GM12878 (cell line): ENCODE results near the gene RPP40. TPM values are rescaled to one million over a fixed set of nuclear protein-coding genes. Genes with fewer than 3 reads are reported as not detected.

Source experiments
- ATAC-seq: fragments of 200-7000 bp; cut with Tn5 transposase; 3 replicates; pipeline ENCODE4 v1.9.1; 2020; ENCODE audit warnings: mild to moderate bottlenecking, moderate library complexity
- BruUV-seq: library from RNA; stranded (reverse); fragments of 400-500 nt; replicated peaks from 2 replicates; lab custom pipeline; 2021; lab: Mats Ljungman, UMichigan
- CTCF ChIA-PET: fragments of 300-600 bp; sonication (Branson Sonifier 250); formaldehyde crosslinking; extraction: SDS; loops from one replicate; lab custom pipeline; 2021; ENCODE audit warnings: inconsistent platforms; lab: Yijun Ruan, JAX
- POLR2A ChIA-PET: fragments of 350-600 bp; formaldehyde crosslinking; extraction: SDS; loops from one replicate; lab custom pipeline; 2021; ENCODE audit warnings: inconsistent platforms; lab: Charles Lee
- RAD21 ChIA-PET: fragments of 300-600 bp; sonication (Branson Sonifier 250); formaldehyde crosslinking; loops from one replicate; lab custom pipeline; 2023; ENCODE audit warnings: antibody characterized with exemption; ENCODE audit not compliant: unreplicated experiment; lab: Charles Lee
- SMC1A ChIA-PET: fragments of 300-600 bp; sonication (Branson Sonifier 250); formaldehyde crosslinking; loops from one replicate; lab custom pipeline; 2023; ENCODE audit not compliant: unreplicated experiment, uncharacterized antibody; lab: Charles Lee
- DNase-seq: peaks from one replicate; pipeline ENCODE4 v3.0.0-alpha.2; 2011; ENCODE audit warnings: low read depth, low spot score
- FAIRE-seq: peaks from 3 replicates; lab custom pipeline; 2011; peaks lifted over from hg19 to GRCh38; lab: Jason Lieb, UNC
- H2AFZ ChIP-seq: 2 replicates; pipeline ENCODE4 v1.6.0; 2011; ENCODE audit warnings: low read depth, low read length, control low read depth; ENCODE audit not compliant: control insufficient read depth
- H3K27ac ChIP-seq: 2 replicates; pipeline ENCODE4 v1.5.1; 2011; ENCODE audit warnings: control low read depth; ENCODE audit not compliant: control insufficient read depth, insufficient read depth
- H3K27me3 ChIP-seq, 2 experiments: replicated peaks in 1 of 2; 2 replicates each; pipeline versions ENCODE4 v1.6.0 to v1.6.1; 2011; ENCODE audit warnings: low read length in 1 of 2; ENCODE audit not compliant: control insufficient read depth in 2 of 2, insufficient read depth in 2 of 2
- H3K36me3 ChIP-seq, 2 experiments: 2 replicates each; pipeline ENCODE4 v1.5.1; 2011; ENCODE audit warnings: low read length in 1 of 2; ENCODE audit not compliant: control insufficient read depth in 2 of 2, insufficient read depth in 2 of 2
- H3K4me1 ChIP-seq: 2 replicates; pipeline ENCODE4 v1.6.1; 2011; ENCODE audit warnings: mild to moderate bottlenecking, low read length, moderate library complexity, mixed read lengths; ENCODE audit not compliant: control insufficient read depth, insufficient read depth
- H3K4me2 ChIP-seq: 2 replicates; pipeline ENCODE4 v1.6.0; 2011; ENCODE audit warnings: control low read depth; ENCODE audit not compliant: control insufficient read depth, insufficient read depth
- H3K4me3 ChIP-seq: fragments of 200-600 bp; sonication (generic); 2 replicates; pipeline ENCODE4 v1.5.1; 2016
- H3K79me2 ChIP-seq: 2 replicates; pipeline ENCODE4 v1.6.0; 2011; ENCODE audit warnings: low read length; ENCODE audit not compliant: control insufficient read depth, insufficient read depth
- H3K9ac ChIP-seq: 2 replicates; pipeline ENCODE4 v1.8.0; 2011; ENCODE audit warnings: low read length, control low read depth, mixed read lengths; ENCODE audit not compliant: control insufficient read depth, insufficient read depth
- H3K9me3 ChIP-seq: replicated peaks from 3 replicates; pipeline ENCODE4 v1.5.1; 2011; ENCODE audit warnings: mild to moderate bottlenecking, low read length; ENCODE audit not compliant: control insufficient read depth, insufficient read depth
- H4K20me1 ChIP-seq: 2 replicates; pipeline ENCODE4 v1.6.0; 2011; ENCODE audit not compliant: control insufficient read depth, insufficient read depth
- ASH2L ChIP-seq: fragments of 300-600, 200-600 bp; sonication (generic); IDR thresholded peaks from 2 replicates; pipeline ENCODE4 v1.6.1; 2017; ENCODE audit warnings: low read depth, mild to moderate bottlenecking, borderline replicate concordance
- BCL3 ChIP-seq: IDR thresholded peaks from 2 replicates; pipeline ENCODE4 v1.6.1; 2011; ENCODE audit warnings: borderline replicate concordance, low read depth, mild to moderate bottlenecking, moderate library complexity, low read length; ENCODE audit not compliant: insufficient read depth, poor library complexity, severe bottlenecking
- MTA2 ChIP-seq: fragments of 450-650 bp; IDR thresholded peaks from 2 replicates; pipeline ENCODE4 v1.6.1; 2016; ENCODE audit warnings: low read depth, mild to moderate bottlenecking, moderate library complexity
- SP1 ChIP-seq: IDR thresholded peaks from one replicate; pipeline ENCODE4 v1.6.1; 2011; ENCODE audit warnings: low read depth, low read length
- SUPT20H ChIP-seq: IDR thresholded peaks from 2 replicates; pipeline ENCODE4 v1.6.1; 2011; ENCODE audit warnings: low read depth, mild to moderate bottlenecking, low read length, moderate library complexity, borderline replicate concordance; ENCODE audit not compliant: control insufficient read depth
- TARDBP ChIP-seq: IDR thresholded peaks from 2 replicates; pipeline ENCODE4 v1.6.1; 2016; ENCODE audit warnings: borderline replicate concordance
- ZBED1 ChIP-seq: IDR thresholded peaks from 2 replicates; pipeline ENCODE4 v1.6.1; 2016; ENCODE audit warnings: borderline replicate concordance
- ZBTB40 ChIP-seq: fragments of 450-650 bp; IDR thresholded peaks from 2 replicates; pipeline ENCODE4 v1.6.1; 2016; ENCODE audit warnings: mild to moderate bottlenecking, moderate library complexity, borderline replicate concordance
- WGBS: methylation state at CpG from one replicate; pipeline ENCODE4 v1.1.6; 2016; ENCODE audit warnings: low lambda C conversion rate; ENCODE audit not compliant: insufficient replicate concordance, insufficient coverage; ENCODE audit errors: missing lambda C conversion rate; 5-methylcytosine and 5-hydroxymethylcytosine counted together
- in situ Hi-C: fragments of 300-500 bp; cut with MboI; formaldehyde crosslinking; loops from 9 replicates; pipeline ENCODE4 v1.14.3; 2018; ENCODE audit warnings: mixed read lengths
- intact Hi-C: fragments of 100-400 bp; cut with micrococcal nuclease; formaldehyde crosslinking; loops from one replicate; pipeline ENCODE4 v1.14.2; 2022; ENCODE audit not compliant: unreplicated experiment
- polyA plus RNA-seq, 11 experiments: library from polyadenylated mRNA; depleted of rRNA in 4 of 11; unstranded in 6 of 11; stranded (reverse) in 5 of 11; fragments of >200 nt; fragmentation: Nextera tagmentation in 4 of 11; fragmentation: Illumina TruSeq in 1 of 11; extraction: Ambion mirVana in 4 of 11; extraction: Trizol in 1 of 11; gene quantifications; 1 replicate in 1 of 11; 2 replicates in 10 of 11; pipeline versions ENCODE4 v1.2.1 to v1.2.3, GENCODE V29; 2011 to 2016; ENCODE audit warnings: inconsistent platforms in 2 of 11, missing spikeins in 2 of 11, low read depth in 1 of 11
- total RNA-seq, 4 experiments: library from RNA; depleted of rRNA in 3 of 4; stranded (reverse); fragments of >200 nt in 3 of 4; fragmentation: Illumina TruSeq in 1 of 4; extraction: Trizol in 1 of 4; gene quantifications; 2 replicates each; pipeline versions ENCODE4 v1.2.1 to v1.2.3, GENCODE V29; 2013 to 2021

RPP40 gene
- total and polyA plus RNA-seq, 10 of the 15 experiments (the other 5 are each of a cell fraction or from before 2014, with no cell fraction given), result 5.6 to 46.3 (median 21.7) TPM

GRCh38 chr6:4975506-4975905, 28.3 kb downstream of the RPP40 start (continued):
- no peak for TF ChIP-seq ZBTB40

GRCh38 chr6:4974962-4975361, 28.9 kb downstream of the RPP40 start:
- ATAC-seq (no peak), FAIRE-seq (no peak)
- SMC1A ChIA-PET, result no interaction called here
- no peak overlapping the region for H3K27ac ChIP-seq
- peaks cover 0 to 2% of the 10 kb centered on the region in 2 experiments; a peak in 1 of 4 replicates for H3K27me3 ChIP-seq
- no peaks in the 10 kb centered on the region for H3K79me2 ChIP-seq
- intact Hi-C loops, result no loop called here
- BruUV-seq, result no TSS peak
- 21% methylated on average over 8 of the region's 8 CpGs for WGBS
- H2AFZ ChIP-seq, result no peak overlapping the region
- H3K4me2 ChIP-seq, result no peak overlapping the region
- CTCF ChIA-PET, result interaction anchor here (0.7 kb wide), 1 partner anchor 265 kb away, joined by 3 read pairs; no protein-coding TSS in a partner anchor
- no peak overlapping the region for H3K4me3 ChIP-seq
- POLR2A ChIA-PET, result no interaction called here
- TF ChIP-seq BCL3, result no peak
- no peak for TF ChIP-seq ZBED1
- no peak for TF ChIP-seq SUPT20H
- TF ChIP-seq SP1, result no peak
- no peak for TF ChIP-seq ASH2L
- TF ChIP-seq MTA2, result no peak
- no peak for TF ChIP-seq TARDBP
- TF ChIP-seq, all 136 proteins: peak for 0
- Histone ChIP-seq H3K36me3 (no peaks in the 10 kb centered on the region), H3K4me1 (no peaks in the 10 kb centered on the region), H3K9ac (no peak overlapping the region), H3K9me3 (peaks cover 1% of the 10 kb centered on the region; the same call in 1 of the 3 replicates), H4K20me1 (no peaks in the 10 kb centered on the region)
- in situ Hi-C loops, result no loop called here
- no peak for DNase-seq
- RAD21 ChIA-PET, result no interaction called here
